ENCODE measurements around the gene SMC6. TPM values are rescaled to one million over a fixed set of nuclear protein-coding genes. Genes with fewer than 3 reads are reported as not detected.

The SMC6 gene
- total RNA-seq, 4 donors from 2014 or later, result 31.0 to 53.6 (median 39.1) TPM

DNA sequence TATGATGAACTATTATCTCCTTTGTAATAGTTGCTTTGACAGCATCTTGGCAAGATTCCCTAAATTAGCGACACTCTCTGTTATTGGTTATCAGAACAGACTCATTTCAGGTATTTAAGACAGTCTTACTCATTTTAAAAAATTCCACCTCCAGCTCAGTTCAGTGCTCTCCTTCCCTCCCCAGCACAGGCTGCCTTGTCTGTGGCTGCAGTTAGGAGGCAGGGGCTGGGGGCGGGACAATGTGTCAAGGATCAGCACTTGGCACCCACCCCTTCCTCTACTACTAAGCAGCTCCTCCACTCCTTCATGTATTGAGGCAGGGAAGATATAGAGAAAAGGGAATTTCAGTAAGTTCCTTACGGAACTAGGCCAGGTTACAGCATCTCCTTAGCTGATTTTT, 128.2 kb downstream of the SMC6 start:
- TF ChIP-seq, protein P1, sequence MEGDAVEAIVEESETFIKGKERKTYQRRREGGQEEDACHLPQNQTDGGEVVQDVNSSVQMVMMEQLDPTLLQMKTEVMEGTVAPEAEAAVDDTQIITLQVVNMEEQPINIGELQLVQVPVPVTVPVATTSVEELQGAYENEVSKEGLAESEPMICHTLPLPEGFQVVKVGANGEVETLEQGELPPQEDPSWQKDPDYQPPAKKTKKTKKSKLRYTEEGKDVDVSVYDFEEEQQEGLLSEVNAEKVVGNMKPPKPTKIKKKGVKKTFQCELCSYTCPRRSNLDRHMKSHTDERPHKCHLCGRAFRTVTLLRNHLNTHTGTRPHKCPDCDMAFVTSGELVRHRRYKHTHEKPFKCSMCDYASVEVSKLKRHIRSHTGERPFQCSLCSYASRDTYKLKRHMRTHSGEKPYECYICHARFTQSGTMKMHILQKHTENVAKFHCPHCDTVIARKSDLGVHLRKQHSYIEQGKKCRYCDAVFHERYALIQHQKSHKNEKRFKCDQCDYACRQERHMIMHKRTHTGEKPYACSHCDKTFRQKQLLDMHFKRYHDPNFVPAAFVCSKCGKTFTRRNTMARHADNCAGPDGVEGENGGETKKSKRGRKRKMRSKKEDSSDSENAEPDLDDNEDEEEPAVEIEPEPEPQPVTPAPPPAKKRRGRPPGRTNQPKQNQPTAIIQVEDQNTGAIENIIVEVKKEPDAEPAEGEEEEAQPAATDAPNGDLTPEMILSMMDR (IDR thresholded peaks at IDR 0.05), result no peak
- TF ChIP-seq POLR2A (IDR thresholded peaks at IDR 0.05), result no peak
- DNase-seq, result no peak
- H3K4me1 ChIP-seq, result no peaks in the 10 kb centered on the region
- H3K4me3 ChIP-seq, result no peak overlapping the region
- no peaks in the 10 kb centered on the region for H3K36me3 ChIP-seq
- H3K27me3 ChIP-seq, result no peaks in the 10 kb centered on the region
- H3K27ac ChIP-seq, result no peak overlapping the region
- H3K9me3 ChIP-seq, result no peaks in the 10 kb centered on the region

DNA sequence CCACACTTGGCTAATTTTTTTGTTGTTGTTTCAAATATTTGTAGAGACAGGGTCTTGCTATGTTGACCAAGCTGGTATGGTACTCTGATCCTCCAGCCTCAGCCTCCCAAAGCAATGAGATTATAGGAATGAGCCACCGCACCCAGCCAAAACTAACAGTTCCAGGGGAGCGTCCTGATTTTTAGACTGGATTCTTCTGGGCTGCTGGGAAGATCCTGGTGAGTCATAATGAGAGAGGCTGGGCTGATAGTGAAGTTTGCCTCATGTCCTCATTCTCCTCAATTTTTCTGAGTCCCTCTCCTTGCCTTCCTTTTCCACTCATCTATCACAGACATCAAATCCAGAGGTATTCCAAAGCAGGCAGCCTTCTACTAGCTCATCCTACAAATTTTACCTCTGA, 131.8 kb downstream of the SMC6 start:
- no peaks in the 10 kb centered on the region for H3K27me3 ChIP-seq
- DNase-seq, result no peak
- no peak overlapping the region for H3K4me3 ChIP-seq
- TF ChIP-seq POLR2A (IDR thresholded peaks at IDR 0.05), result no peak
- TF ChIP-seq, protein P1 (IDR thresholded peaks at IDR 0.05), result no peak
- no peak overlapping the region for H3K27ac ChIP-seq
- H3K9me3 ChIP-seq, result no peaks in the 10 kb centered on the region
- no peaks in the 10 kb centered on the region for H3K4me1 ChIP-seq
- H3K36me3 ChIP-seq, result no peaks in the 10 kb centered on the region

DNA sequence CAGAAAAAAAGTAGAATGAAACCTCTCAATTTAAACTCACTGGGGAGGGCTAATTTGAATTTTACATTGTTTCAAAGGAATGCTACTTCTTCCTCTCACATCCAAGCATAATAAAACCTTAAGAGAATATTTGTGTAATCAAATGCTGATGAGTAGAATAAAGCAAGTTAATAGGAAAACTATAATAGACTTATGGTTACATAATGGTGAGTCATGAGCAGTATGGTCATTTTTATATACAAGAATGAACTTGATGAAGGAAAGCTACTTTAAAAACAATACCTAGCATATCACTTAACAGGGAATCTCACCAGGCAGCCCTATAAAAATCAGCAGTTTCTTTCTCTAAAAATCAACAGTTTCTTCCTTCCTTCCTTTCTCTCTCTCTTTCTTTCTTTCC, 132.8 kb downstream of the SMC6 start:
- H3K27ac ChIP-seq, result no peak overlapping the region
- H3K36me3 ChIP-seq, result no peaks in the 10 kb centered on the region
- no peaks in the 10 kb centered on the region for H3K27me3 ChIP-seq
- H3K4me3 ChIP-seq, result no peak overlapping the region
- no peaks in the 10 kb centered on the region for H3K4me1 ChIP-seq
- TF ChIP-seq POLR2A (IDR thresholded peaks at IDR 0.05), result no peak
- TF ChIP-seq, protein P1 (IDR thresholded peaks at IDR 0.05), result no peak
- no peaks in the 10 kb centered on the region for H3K9me3 ChIP-seq
- DNase-seq, result no peak

DNA sequence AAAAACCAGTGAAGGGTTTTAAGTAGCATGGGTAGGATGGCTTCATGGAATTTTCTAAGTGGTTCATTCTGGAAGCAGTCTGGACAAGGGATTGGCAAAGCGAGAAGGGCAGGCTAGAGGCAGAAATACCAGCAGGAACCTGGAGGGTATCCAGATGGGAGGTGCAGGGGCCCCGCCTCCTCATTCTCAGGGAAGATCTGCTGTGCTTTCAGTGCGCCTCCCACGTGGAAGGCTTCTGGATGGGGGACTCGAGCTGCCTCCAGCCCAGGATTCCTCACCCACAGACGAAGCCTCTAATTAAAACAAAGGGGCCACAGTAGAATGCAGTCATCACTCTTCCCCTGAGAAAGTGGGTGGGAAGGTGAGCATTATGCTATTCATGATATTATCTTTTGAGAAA, 133.3 kb downstream of the SMC6 start:
- H3K4me3 ChIP-seq, result no peak overlapping the region

DNA sequence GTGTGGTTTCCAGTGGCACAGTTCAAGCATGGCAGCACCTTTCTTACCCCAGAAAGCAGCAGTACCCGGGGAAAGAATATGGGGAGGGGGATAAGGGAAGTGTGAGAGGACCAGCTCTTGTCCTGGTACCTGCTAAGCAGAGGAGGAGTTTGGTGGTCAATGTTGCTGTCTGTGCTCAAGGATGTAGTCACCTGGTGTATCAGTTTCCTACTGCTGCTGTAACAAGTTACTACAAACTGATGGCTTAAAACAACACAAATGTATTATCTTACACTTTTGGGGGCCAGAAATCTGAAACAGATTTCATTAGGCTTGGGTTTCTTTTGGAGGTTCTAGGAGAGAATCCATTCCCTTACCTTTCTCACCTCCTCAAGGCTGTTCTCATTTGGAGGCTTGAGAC, 135.7 kb downstream of the SMC6 start:
- Histone ChIP-seq H3K27me3 (no peaks in the 10 kb centered on the region), H3K9me3 (no peaks in the 10 kb centered on the region), H3K36me3 (no peaks in the 10 kb centered on the region), H3K4me1 (no peaks in the 10 kb centered on the region), H3K4me3 (no peak overlapping the region), H3K27ac (no peak overlapping the region)
- TF ChIP-seq POLR2A (IDR thresholded peaks at IDR 0.05), result no peak
- TF ChIP-seq, protein P1 (IDR thresholded peaks at IDR 0.05), result no peak
- DNase-seq, result no peak

More for the DNA sequence above, 133.3 kb downstream of the SMC6 start:
- Histone ChIP-seq H3K27me3 (no peaks in the 10 kb centered on the region), H3K4me1 (no peaks in the 10 kb centered on the region), H3K27ac (no peak overlapping the region), H3K9me3 (no peaks in the 10 kb centered on the region), H3K36me3 (no peaks in the 10 kb centered on the region)
- no peak for DNase-seq
- TF ChIP-seq, protein P1 (IDR thresholded peaks at IDR 0.05), result no peak
- TF ChIP-seq POLR2A (IDR thresholded peaks at IDR 0.05), result no peak

DNA sequence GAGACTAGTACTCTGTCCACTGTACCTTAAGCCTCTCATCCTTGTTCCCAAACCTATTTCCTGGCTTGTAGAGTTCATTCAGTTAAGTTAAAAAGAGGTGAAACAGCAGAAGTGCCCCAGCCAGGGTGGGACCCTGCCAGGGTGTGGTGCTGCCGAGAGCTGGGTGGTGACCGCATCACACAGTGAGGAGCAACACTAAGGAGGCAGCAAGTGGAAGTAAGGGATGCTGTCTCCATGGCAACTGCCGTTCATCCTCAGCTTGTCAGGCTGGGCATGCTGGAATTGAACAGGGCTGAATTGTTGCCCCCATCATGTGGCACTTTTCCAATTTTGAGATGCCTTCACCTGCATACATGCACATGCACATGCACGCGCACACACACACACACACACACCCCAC, 136.1 kb downstream of the SMC6 start:
- Histone ChIP-seq H3K4me1 (no peaks in the 10 kb centered on the region), H3K9me3 (no peaks in the 10 kb centered on the region), H3K27ac (no peak overlapping the region), H3K27me3 (no peaks in the 10 kb centered on the region), H3K4me3 (no peak overlapping the region), H3K36me3 (no peaks in the 10 kb centered on the region)
- no peak for DNase-seq
- TF ChIP-seq POLR2A (IDR thresholded peaks at IDR 0.05), result no peak
- TF ChIP-seq, protein P1 (IDR thresholded peaks at IDR 0.05), result no peak

Data from Peyer's patch (tissue), 4 donors.